Tibial artery (tissue), 4 donors: ENCODE measurements around the gene PCDHGC5.

Experiments
- DNase-seq, 2 donors: peaks; one replicate each; pipeline ENCODE4 v3.0.0-alpha.2; 2019
- H3K27ac ChIP-seq, 2 donors: fragments of 200-600 bp; sonication (generic) in 1 of 2; 1 replicate in 1 of 2; 2 replicates in 1 of 2; pipeline ENCODE4 v1.5.1; 2018 to 2019; ENCODE audit warnings: mild to moderate bottlenecking in 1 of 2
- H3K27me3 ChIP-seq, 2 donors: fragments of 200-600 bp; sonication (generic) in 1 of 2; one replicate each; pipeline versions ENCODE4 v1.5.1 to v1.6.0; 2016 to 2019
- H3K36me3 ChIP-seq, 3 donors: fragments of 200-600 bp; sonication (generic) in 2 of 3; one replicate each; pipeline ENCODE4 v1.5.1; 2016 to 2019; ENCODE audit warnings: mild to moderate bottlenecking in 2 of 3
- H3K4me1 ChIP-seq, 4 donors: fragments of 200-600 bp; sonication (generic) in 2 of 4; 1 replicate in 3 of 4; 2 replicates in 1 of 4; pipeline ENCODE4 v1.5.1; 2016 to 2019
- H3K4me3 ChIP-seq, 2 donors: fragments of 200-600 bp; sonication (generic) in 1 of 2; 1 replicate in 1 of 2; 2 replicates in 1 of 2; pipeline ENCODE4 v1.5.1; 2018 to 2019; ENCODE audit warnings: mild to moderate bottlenecking in 2 of 2
- H3K9me3 ChIP-seq, 3 donors: fragments of 200-600 bp; sonication (generic) in 1 of 3; one replicate each; pipeline ENCODE4 v1.5.1; 2016 to 2019
- CTCF ChIP-seq, 2 experiments: fragments of 200-600 bp in 1 of 2; fragments of 450-650 bp in 1 of 2; IDR thresholded peaks; one replicate each; pipeline ENCODE4 v1.5.1; 2017 to 2019; ENCODE audit warnings: antibody characterized with exemption in 2 of 2, mild to moderate bottlenecking in 1 of 2, moderate library complexity in 1 of 2
- intact Hi-C: fragments of 100-400 bp; cut with DNase I; formaldehyde crosslinking; loops from one replicate; pipeline ENCODE4 v1.15.0; 2023; ENCODE audit warnings: low total_unique reads

PCDHGC5 gene

GRCh38 chr5:141517880-141518617 lies 29.2 kb downstream of the PCDHGC5 start:
- no peak for TF ChIP-seq CTCF (IDR thresholded peaks at IDR 0.05)
- Histone ChIP-seq H3K27me3 (no peaks in the 10 kb centered on the region), H3K36me3 (peaks cover 2 to 21% (median 18%) of the 10 kb centered on the region in 3 donors), H3K4me3 (no peak overlapping the region), H3K9me3 (no peaks in the 10 kb centered on the region), H3K27ac (no peak overlapping the region), H3K4me1 (peaks cover 0 to 56% (median 31%) of the 10 kb centered on the region in 4 donors)
- intact Hi-C loops = loop anchor here (10.0 kb wide), 1 partner anchor 1113 kb away; the partner anchor contains the start of gene ANKHD1
- DNase-seq = no peak

- intact Hi-C loops = loop anchor here (10.0 kb wide), 1 partner anchor 1114 kb away; the partner anchor contains the start of gene ANKHD1
- no peak for DNase-seq
- Histone ChIP-seq H3K9me3 (no peaks in the 10 kb centered on the region), H3K36me3 (peaks cover 6 to 21% (median 18%) of the 10 kb centered on the region in 3 donors), H3K4me3 (no peak overlapping the region), H3K27me3 (no peaks in the 10 kb centered on the region), H3K27ac (no peak overlapping the region), H3K4me1 (peaks cover 0 to 56% (median 30%) of the 10 kb centered on the region in 4 donors)
- no peak for TF ChIP-seq CTCF (IDR thresholded peaks at IDR 0.05)
Measured at GRCh38 chr5:141518618-141519015, 29.7 kb downstream of the PCDHGC5 start.

GRCh38 chr5:141519605-141520565 lies 31.0 kb downstream of the PCDHGC5 start:
- Histone ChIP-seq H3K9me3 (no peaks in the 10 kb centered on the region), H3K36me3 (peaks cover 6 to 25% (median 22%) of the 10 kb centered on the region in 3 donors), H3K27me3 (no peaks in the 10 kb centered on the region), H3K4me1 (peaks cover 0 to 51% (median 23%) of the 10 kb centered on the region in 4 donors), H3K4me3 (no peak overlapping the region), H3K27ac (peak overlapping the region; percentile 53 to 70)
- no peak for TF ChIP-seq CTCF (IDR thresholded peaks at IDR 0.05)
- intact Hi-C loops = loop anchor here (10.0 kb wide), 1 partner anchor 1115 kb away; the partner anchor contains the start of gene ANKHD1
- DNase-seq = no peak

- no peaks in the 10 kb centered on the region for H3K27me3 ChIP-seq
- intact Hi-C loops = no loop called here
- no peaks in the 10 kb centered on the region for H3K9me3 ChIP-seq
- no peak for TF ChIP-seq CTCF (IDR thresholded peaks at IDR 0.05)
- H3K4me1 ChIP-seq = peaks cover 0 to 43% (median 12%) of the 10 kb centered on the region in 4 donors
- H3K36me3 ChIP-seq = peaks cover 13 to 26% (median 23%) of the 10 kb centered on the region in 3 donors
- peak overlapping the region; percentile 53 to 70 for H3K27ac ChIP-seq
- DNase-seq = peak in 1 of 2 donors; percentile 61
- H3K4me3 ChIP-seq = no peak overlapping the region
Measured at GRCh38 chr5:141521244-141521781, 32.4 kb downstream of the PCDHGC5 start.

- H3K4me3 ChIP-seq = no peak overlapping the region
- H3K4me1 ChIP-seq = peaks cover 0 to 36% (median 9%) of the 10 kb centered on the region in 4 donors
- no peak for DNase-seq
- H3K36me3 ChIP-seq = peaks cover 16 to 29% (median 29%) of the 10 kb centered on the region in 3 donors
- H3K9me3 ChIP-seq = no peaks in the 10 kb centered on the region
- no peaks in the 10 kb centered on the region for H3K27me3 ChIP-seq
- TF ChIP-seq CTCF (IDR thresholded peaks at IDR 0.05) = no peak
- intact Hi-C loops = no loop called here
- peak overlapping the region; percentile 53 to 70 for H3K27ac ChIP-seq
Measured at GRCh38 chr5:141522301-141522700, 33.4 kb downstream of the PCDHGC5 start.
